SU-DHL-6 (cell line): ENCODE measurements around the gene BAK1.

Source experiments
- H2AFZ ChIP-seq: fragments of 200-600 bp; sonication (generic); 2 replicates; pipeline ENCODE4 v1.6.1; 2014; ENCODE audit warnings: low read depth, mild to moderate bottlenecking, moderate library complexity, mixed read lengths, antibody characterized with exemption, low read length; ENCODE audit not compliant: severe bottlenecking
- H3F3A ChIP-seq: fragments of 200-600 bp; shearing (Covaris generic); 2 replicates; pipeline ENCODE4 v1.6.0; 2016; ENCODE audit warnings: antibody characterized with exemption, mild to moderate bottlenecking; ENCODE audit not compliant: insufficient read depth
- H3K27ac ChIP-seq: fragments of 200-600 bp; sonication (generic); 2 replicates; pipeline ENCODE4 v1.5.1; 2016; ENCODE audit warnings: low read depth, mild to moderate bottlenecking, low read length, moderate library complexity, mixed read lengths
- H3K27me3 ChIP-seq: fragments of 200-600 bp; sonication (generic), shearing (Covaris generic); 2 replicates; pipeline ENCODE4 v1.6.0; 2014; ENCODE audit warnings: mild to moderate bottlenecking, low read length
- H3K36me3 ChIP-seq: fragments of 200-600 bp; sonication (generic); 2 replicates; pipeline ENCODE4 v1.6.1; 2014; ENCODE audit warnings: mild to moderate bottlenecking, low read length, mixed read lengths
- H3K4me2 ChIP-seq: fragments of 300-600, 200-600 bp; shearing (Covaris generic), sonication (generic); 2 replicates; pipeline ENCODE4 v1.6.0; 2014; ENCODE audit warnings: low read length, low read depth, mild to moderate bottlenecking; ENCODE audit not compliant: poor library complexity, severe bottlenecking
- H3K4me3 ChIP-seq: fragments of 200-600 bp; sonication (generic); 2 replicates; pipeline ENCODE4 v1.5.1; 2014; ENCODE audit warnings: antibody characterized with exemption, low read length, mild to moderate bottlenecking, mixed read lengths; ENCODE audit not compliant: insufficient read depth, poor library complexity, severe bottlenecking
- H3K79me2 ChIP-seq: fragments of 200-600 bp; sonication (generic); 2 replicates; pipeline ENCODE4 v1.6.1; 2014; ENCODE audit warnings: mild to moderate bottlenecking, low read length, moderate library complexity; ENCODE audit not compliant: insufficient read depth
- H3K9ac ChIP-seq: fragments of 200-600 bp; sonication (generic); 2 replicates; pipeline ENCODE4 v1.7.0; 2014; ENCODE audit warnings: mild to moderate bottlenecking, low read length
- H3K9me2 ChIP-seq: fragments of 200-600 bp; sonication (generic); replicated peaks from 2 replicates; pipeline ENCODE4 v1.6.1; 2014; ENCODE audit warnings: low read length; ENCODE audit not compliant: insufficient read depth
- H3K9me3 ChIP-seq: fragments of 200-600 bp; sonication (generic); 2 replicates; pipeline ENCODE4 v1.6.1; 2014; ENCODE audit warnings: low read length, mixed read lengths; ENCODE audit not compliant: insufficient read depth
- H4K20me1 ChIP-seq: fragments of 200-600 bp; sonication (generic); 2 replicates; pipeline ENCODE4 v1.6.1; 2014; ENCODE audit warnings: low read depth, mild to moderate bottlenecking, antibody characterized with exemption, low read length, moderate library complexity, mixed read lengths
- EZH2phosphoT487 ChIP-seq: fragments of 200-600 bp; sonication (generic), shearing (Covaris generic); conservative IDR thresholded peaks from 2 replicates; pipeline ENCODE4 v1.6.1; 2018; ENCODE audit warnings: mild to moderate bottlenecking, antibody characterized with exemption, low read length, moderate library complexity, mixed read lengths
- TF ChIP-seq, protein P1 (sequence below): fragments of 200-600 bp; sonication (generic); IDR thresholded peaks from one replicate; pipeline ENCODE4 v1.5.1; 2017; ENCODE audit warnings: antibody characterized with exemption, mild to moderate bottlenecking, low read length, moderate library complexity; ENCODE audit not compliant: insufficient read depth, poor library complexity, severe bottlenecking

BAK1 gene

DNA sequence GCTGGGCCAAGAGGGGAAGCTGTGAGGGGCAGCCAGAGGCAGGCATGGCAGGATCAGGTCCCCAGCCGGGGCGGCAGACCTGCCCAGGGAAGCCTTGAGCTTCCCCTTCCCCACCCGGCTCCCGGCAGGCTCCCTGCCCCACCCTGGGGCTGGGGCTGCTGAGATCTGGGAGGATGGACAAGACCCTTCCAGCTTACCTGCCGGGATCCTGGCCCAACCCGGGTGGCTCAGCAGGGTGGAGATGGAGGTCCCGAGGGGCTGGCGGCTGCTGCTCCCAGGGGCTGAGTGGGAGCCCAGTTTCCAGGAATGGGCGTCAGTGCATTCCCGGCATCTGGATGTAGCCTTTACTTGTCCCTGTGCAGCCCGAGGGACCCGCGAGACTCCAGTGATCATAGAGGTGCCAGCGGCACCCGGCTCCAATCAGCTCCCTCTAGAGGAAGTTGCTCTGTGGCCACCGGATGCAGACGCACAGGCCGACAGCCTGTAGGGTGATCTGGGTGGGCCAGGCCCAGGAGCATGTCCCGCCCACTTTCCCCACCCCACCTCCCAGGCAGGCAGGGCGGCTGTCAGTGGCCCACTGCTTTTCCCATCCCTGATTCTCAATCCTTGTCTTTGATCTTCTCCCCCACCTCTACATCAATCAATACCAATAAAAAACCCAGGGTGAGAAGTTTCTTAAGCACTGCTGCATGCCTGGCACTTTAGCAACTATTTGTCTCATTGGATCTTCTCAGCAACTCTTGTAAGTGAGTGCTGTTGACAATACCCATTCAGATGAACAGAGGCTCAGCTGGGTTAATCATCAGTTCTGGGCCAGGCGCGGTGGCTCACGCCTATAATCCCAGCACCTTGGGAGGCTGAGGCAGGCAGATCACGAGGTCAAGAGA lies at the start of gene BAK1:
BAK1 (minus strand) TSS at position 449 of the 887 bp plus-strand sequence. CDS start 2,672 bp downstream, outside the sequence.
- Histone ChIP-seq H3K4me2 (peak within 1 kb of the TSS; percentile 79), H4K20me1 (no peaks in the 10 kb centered on the region), H3K9me2 (no peaks in the 10 kb centered on the region), H2AFZ (peak within 1 kb of the TSS; percentile 49), H3K36me3 (no peaks in the 10 kb centered on the region), H3K27me3 (no peaks in the 10 kb centered on the region), H3F3A (peaks cover 13% of the 10 kb centered on the region), H3K9me3 (no peaks in the 10 kb centered on the region), H3K27ac (peak within 1 kb of the TSS; percentile 68), H3K79me2 (peaks cover 23% of the 10 kb centered on the region), H3K4me3 (peak within 1 kb of the TSS; percentile 80), H3K9ac (peak within 1 kb of the TSS; percentile 81)
- no peak for TF ChIP-seq EZH2phosphoT487
- TF ChIP-seq, protein P1, sequence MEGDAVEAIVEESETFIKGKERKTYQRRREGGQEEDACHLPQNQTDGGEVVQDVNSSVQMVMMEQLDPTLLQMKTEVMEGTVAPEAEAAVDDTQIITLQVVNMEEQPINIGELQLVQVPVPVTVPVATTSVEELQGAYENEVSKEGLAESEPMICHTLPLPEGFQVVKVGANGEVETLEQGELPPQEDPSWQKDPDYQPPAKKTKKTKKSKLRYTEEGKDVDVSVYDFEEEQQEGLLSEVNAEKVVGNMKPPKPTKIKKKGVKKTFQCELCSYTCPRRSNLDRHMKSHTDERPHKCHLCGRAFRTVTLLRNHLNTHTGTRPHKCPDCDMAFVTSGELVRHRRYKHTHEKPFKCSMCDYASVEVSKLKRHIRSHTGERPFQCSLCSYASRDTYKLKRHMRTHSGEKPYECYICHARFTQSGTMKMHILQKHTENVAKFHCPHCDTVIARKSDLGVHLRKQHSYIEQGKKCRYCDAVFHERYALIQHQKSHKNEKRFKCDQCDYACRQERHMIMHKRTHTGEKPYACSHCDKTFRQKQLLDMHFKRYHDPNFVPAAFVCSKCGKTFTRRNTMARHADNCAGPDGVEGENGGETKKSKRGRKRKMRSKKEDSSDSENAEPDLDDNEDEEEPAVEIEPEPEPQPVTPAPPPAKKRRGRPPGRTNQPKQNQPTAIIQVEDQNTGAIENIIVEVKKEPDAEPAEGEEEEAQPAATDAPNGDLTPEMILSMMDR = peak; percentile 45

- peak overlapping the region; percentile 56 for H3K4me2 ChIP-seq
- no peaks in the 10 kb centered on the region for H3K9me2 ChIP-seq
- H3K9ac ChIP-seq = peak overlapping the region; percentile 38
- peaks cover 20% of the 10 kb centered on the region; the same call in 1 of the 2 replicates for H4K20me1 ChIP-seq
- peak overlapping the region; percentile 79 for H3K27ac ChIP-seq
- H3K36me3 ChIP-seq = no peaks in the 10 kb centered on the region; the same call in 1 of the 2 replicates
- TF ChIP-seq, protein P1 = no peak
- TF ChIP-seq EZH2phosphoT487 = no peak
- no peak overlapping the region for H2AFZ ChIP-seq
- H3K9me3 ChIP-seq = no peaks in the 10 kb centered on the region
- peaks cover 64% of the 10 kb centered on the region for H3K79me2 ChIP-seq
- peak overlapping the region; percentile 12 for H3K4me3 ChIP-seq
- H3F3A ChIP-seq = peaks cover 22% of the 10 kb centered on the region
- H3K27me3 ChIP-seq = no peaks in the 10 kb centered on the region
These were observed 48.4 kb upstream of the BAK1 start for GRCh38 chr6:33628401-33628964.

DNA sequence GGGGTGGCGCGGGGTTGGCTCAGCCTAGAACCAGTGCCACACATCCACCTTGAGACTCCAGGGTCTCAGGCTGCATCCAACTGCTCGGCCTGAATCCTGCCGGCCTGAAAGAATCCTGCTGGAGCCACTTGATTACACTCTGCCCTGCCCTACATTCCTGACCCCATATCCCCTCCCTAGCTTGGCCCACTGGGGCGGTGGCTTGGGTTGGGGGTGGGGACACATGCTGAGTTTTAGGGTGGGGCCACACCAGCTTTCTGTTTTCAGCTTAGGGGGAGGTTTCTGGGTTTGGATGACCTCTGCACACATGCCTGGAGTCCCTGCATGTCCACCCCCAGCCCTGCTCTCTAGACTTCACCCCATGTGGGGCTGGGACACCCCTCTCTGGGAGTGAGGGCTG lies 47.8 kb upstream of the BAK1 start:
- no peak overlapping the region for H3K4me3 ChIP-seq
- no peaks in the 10 kb centered on the region; the same call in 1 of the 2 replicates for H3K36me3 ChIP-seq
- TF ChIP-seq EZH2phosphoT487 = no peak
- TF ChIP-seq, protein P1 = no peak
- H3K9ac ChIP-seq = peak overlapping the region; percentile 38
- no peaks in the 10 kb centered on the region for H3K9me3 ChIP-seq
- no peak overlapping the region for H2AFZ ChIP-seq
- H3F3A ChIP-seq = peaks cover 22% of the 10 kb centered on the region
- no peaks in the 10 kb centered on the region for H3K27me3 ChIP-seq
- H4K20me1 ChIP-seq = peaks cover 20% of the 10 kb centered on the region; the same call in 1 of the 2 replicates
- peak overlapping the region; percentile 79 for H3K27ac ChIP-seq
- no peaks in the 10 kb centered on the region for H3K9me2 ChIP-seq
- peaks cover 65% of the 10 kb centered on the region for H3K79me2 ChIP-seq
- peak overlapping the region; percentile 56 for H3K4me2 ChIP-seq
